Body of pancreas (tissue), 4 donors: ENCODE results near the gene PSMG3.

ENCODE experiments used
- CTCF ChIP-seq, 7 experiments: fragments of 450-650 bp in 4 of 7; fragments of 200-600 bp in 3 of 7; sonication (generic) in 3 of 7; IDR thresholded peaks; one replicate each; pipeline ENCODE4 v1.5.1; 2016 to 2019; ENCODE audit warnings: antibody characterized with exemption in 7 of 7
- POLR2A ChIP-seq, 3 donors: fragments of 450-650 bp; IDR thresholded peaks; one replicate each; pipeline ENCODE4 v1.6.1; 2016; ENCODE audit warnings: antibody characterized with exemption in 3 of 3, mild to moderate bottlenecking in 2 of 3

- TF ChIP-seq CTCF (IDR thresholded peaks at IDR 0.05): no peak
- no peak for TF ChIP-seq POLR2A (IDR thresholded peaks at IDR 0.05)
Measured at GRCh38 chr7:1604383-1604782, 34.6 kb upstream of the PSMG3 start.
